Measurements from ENCODE around the gene RNU6-8. TPM values are rescaled to one million over a fixed set of nuclear protein-coding genes. Genes with fewer than 3 reads are reported as not detected.

Gene RNU6-8
- total RNA-seq, 1 donor from 2014 or later = not detected

GRCh38 chr14:32190673-32191072 lies 12.4 kb downstream of the RNU6-8 start:
- DNase-seq (ENCODE audit: low spot score in 2 of 2, unreplicated experiment in 2 of 2) = no peak
- Mint-ChIP-seq H3K27me3 (ENCODE audit: low read depth) (no peaks in the 10 kb centered on the region), H3K36me3 (no peaks in the 10 kb centered on the region), H3K4me1 (no peaks in the 10 kb centered on the region), H3K9me3 (peaks cover 10% of the 10 kb centered on the region), H3K27ac (peak overlapping the region; percentile 11), H3K4me3 (no peak overlapping the region)
- TF ChIP-seq CTCF (IDR thresholded peaks at IDR 0.05; ENCODE audit: unreplicated experiment) = no peak

- H3K4me3 Mint-ChIP-seq = no peak overlapping the region
- peaks cover 15% of the 10 kb centered on the region for H3K9me3 Mint-ChIP-seq
- DNase-seq (ENCODE audit: low spot score in 2 of 2, unreplicated experiment in 2 of 2) = no peak
- no peaks in the 10 kb centered on the region for H3K27me3 Mint-ChIP-seq (ENCODE audit: low read depth)
- H3K4me1 Mint-ChIP-seq = no peaks in the 10 kb centered on the region
- H3K27ac Mint-ChIP-seq = no peak overlapping the region
- H3K36me3 Mint-ChIP-seq = no peaks in the 10 kb centered on the region
- no peak for TF ChIP-seq CTCF (IDR thresholded peaks at IDR 0.05; ENCODE audit: unreplicated experiment)
These were observed 13.3 kb downstream of the RNU6-8 start for GRCh38 chr14:32189811-32190210.

- Mint-ChIP-seq H3K4me1 (peaks cover 4% of the 10 kb centered on the region), H3K27ac (no peak overlapping the region), H3K9me3 (peaks cover 21% of the 10 kb centered on the region), H3K4me3 (no peak overlapping the region), H3K36me3 (no peaks in the 10 kb centered on the region), H3K27me3 (ENCODE audit: low read depth) (no peaks in the 10 kb centered on the region)
- no peak for DNase-seq (ENCODE audit: low spot score in 2 of 2, unreplicated experiment in 2 of 2)
- no peak for TF ChIP-seq CTCF (IDR thresholded peaks at IDR 0.05; ENCODE audit: unreplicated experiment)
These were observed 16.8 kb downstream of the RNU6-8 start for GRCh38 chr14:32186248-32186647.

GRCh38 chr14:32185097-32185496 lies 18.0 kb downstream of the RNU6-8 start:
- no peaks in the 10 kb centered on the region for H3K36me3 Mint-ChIP-seq
- TF ChIP-seq CTCF (IDR thresholded peaks at IDR 0.05; ENCODE audit: unreplicated experiment) = no peak
- H3K9me3 Mint-ChIP-seq = peaks cover 30% of the 10 kb centered on the region
- no peaks in the 10 kb centered on the region for H3K27me3 Mint-ChIP-seq (ENCODE audit: low read depth)
- no peak overlapping the region for H3K4me3 Mint-ChIP-seq
- DNase-seq (ENCODE audit: low spot score in 2 of 2, unreplicated experiment in 2 of 2) = no peak
- no peak overlapping the region for H3K27ac Mint-ChIP-seq
- peaks cover 4% of the 10 kb centered on the region for H3K4me1 Mint-ChIP-seq

GRCh38 chr14:32183151-32184058 lies 19.7 kb downstream of the RNU6-8 start:
- peaks cover 47% of the 10 kb centered on the region for H3K9me3 Mint-ChIP-seq
- H3K27me3 Mint-ChIP-seq (ENCODE audit: low read depth) = no peaks in the 10 kb centered on the region
- no peak overlapping the region for H3K27ac Mint-ChIP-seq
- H3K4me3 Mint-ChIP-seq = no peak overlapping the region
- no peak for DNase-seq (ENCODE audit: low spot score in 2 of 2, unreplicated experiment in 2 of 2)
- H3K36me3 Mint-ChIP-seq = peaks cover 6% of the 10 kb centered on the region
- no peak for TF ChIP-seq CTCF (IDR thresholded peaks at IDR 0.05; ENCODE audit: unreplicated experiment)
- peaks cover 4% of the 10 kb centered on the region for H3K4me1 Mint-ChIP-seq
